Dendritic cell treated with granulocyte-macrophage colony-stimulating factor and Interleukin-4, amounts not matched to agents 40 ng/mL and 50 ng/mL, for 4 days (primary cell): ENCODE data around the gene AGAP2.

Source experiments
- H3K27ac Mint-ChIP-seq: one replicate; pipeline ENCODE4 v1.8.0; 2022; ENCODE audit warnings: mild to moderate bottlenecking, mixed read lengths
- H3K27me3 Mint-ChIP-seq: one replicate; pipeline ENCODE4 v1.8.0; 2022; ENCODE audit warnings: mild to moderate bottlenecking, mixed read lengths
- H3K36me3 Mint-ChIP-seq: one replicate; pipeline ENCODE4 v1.8.0; 2022; ENCODE audit warnings: low read depth, mixed read lengths
- H3K4me1 Mint-ChIP-seq: one replicate; pipeline ENCODE4 v1.8.0; 2022; ENCODE audit warnings: low read depth, mixed read lengths
- H3K4me3 Mint-ChIP-seq: one replicate; pipeline ENCODE4 v1.8.0; 2022; ENCODE audit warnings: mild to moderate bottlenecking, moderate library complexity, mixed read lengths
- H3K9me3 Mint-ChIP-seq: one replicate; pipeline ENCODE4 v1.8.0; 2022; ENCODE audit warnings: mixed read lengths
- intact Hi-C: fragments of 100-400 bp; cut with micrococcal nuclease; formaldehyde crosslinking; loops from one replicate; pipeline ENCODE4 v1.15.0; 2022

The AGAP2 gene

DNA sequence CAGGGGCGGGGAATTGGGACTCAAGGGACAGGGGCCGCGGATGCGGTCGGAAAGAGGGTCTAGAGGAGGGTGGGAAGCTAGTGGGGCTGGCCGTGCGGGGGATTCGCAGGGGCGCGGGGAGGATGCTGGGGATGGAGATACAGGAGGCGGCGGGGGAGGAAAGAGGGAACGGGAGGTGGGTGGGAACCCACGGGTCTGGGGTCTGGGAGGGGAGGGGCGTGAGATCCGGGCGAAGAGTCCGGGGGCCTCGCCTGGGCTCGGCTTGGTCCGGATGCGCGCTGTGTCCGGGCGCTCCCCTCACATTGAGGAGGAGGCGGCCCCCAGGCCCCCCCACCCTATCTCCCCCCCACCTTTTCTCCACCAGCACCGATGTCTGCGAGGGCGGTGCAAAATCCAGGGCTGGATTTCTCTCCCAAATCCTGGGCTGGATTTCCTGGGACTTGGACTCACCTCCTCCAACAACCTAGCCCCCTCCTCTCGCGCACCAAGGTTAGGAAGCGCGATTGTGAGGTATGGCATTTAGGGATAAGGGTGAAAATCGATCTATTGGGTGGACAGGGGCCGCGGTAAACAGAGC is at the start of gene AGAP2:
Gene AGAP2, minus strand, starts transcription at position 82 of the 577 bp plus-strand sequence. CDS start 496 bp downstream, outside the sequence.
- intact Hi-C loops: no loop called here
- peaks cover 34% of the 10 kb centered on the region for H3K36me3 Mint-ChIP-seq
- no peak within 1 kb of the TSS for H3K4me3 Mint-ChIP-seq
- peaks cover 35% of the 10 kb centered on the region for H3K4me1 Mint-ChIP-seq
- no peaks in the 10 kb centered on the region for H3K9me3 Mint-ChIP-seq
- H3K27ac Mint-ChIP-seq: no peak within 1 kb of the TSS
- H3K27me3 Mint-ChIP-seq: no peaks in the 10 kb centered on the region

GRCh38 chr12:57783861-57784260 is 45.3 kb upstream of the AGAP2 start:
- Mint-ChIP-seq H3K36me3 (peaks cover 65% of the 10 kb centered on the region), H3K4me1 (peaks cover 52% of the 10 kb centered on the region), H3K9me3 (no peaks in the 10 kb centered on the region), H3K4me3 (no peak overlapping the region), H3K27me3 (no peaks in the 10 kb centered on the region), H3K27ac (no peak overlapping the region)
- intact Hi-C loops: no loop called here

DNA sequence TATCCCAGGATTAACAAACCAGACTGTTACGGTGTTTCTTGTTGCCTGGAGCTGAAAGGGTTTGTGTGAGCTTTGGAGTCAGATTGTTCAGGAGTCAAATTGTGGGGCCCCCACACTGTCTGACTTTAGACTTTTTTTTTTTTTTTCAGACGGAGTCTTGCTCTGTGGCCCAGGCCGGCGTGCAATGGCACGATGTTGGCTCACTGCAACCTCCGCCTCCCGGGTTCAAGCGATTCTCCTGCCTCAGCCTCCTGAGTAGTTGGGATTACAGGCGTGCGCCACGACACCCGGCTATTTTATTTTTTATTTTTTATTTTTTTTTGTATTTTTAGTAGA is 44.9 kb upstream of the AGAP2 start:
- H3K4me3 Mint-ChIP-seq: peak overlapping the region; percentile 96
- peaks cover 56% of the 10 kb centered on the region for H3K4me1 Mint-ChIP-seq
- no peaks in the 10 kb centered on the region for H3K27me3 Mint-ChIP-seq
- H3K27ac Mint-ChIP-seq: peak overlapping the region; percentile 93
- H3K36me3 Mint-ChIP-seq: peaks cover 65% of the 10 kb centered on the region
- H3K9me3 Mint-ChIP-seq: no peaks in the 10 kb centered on the region
- intact Hi-C loops: no loop called here

DNA sequence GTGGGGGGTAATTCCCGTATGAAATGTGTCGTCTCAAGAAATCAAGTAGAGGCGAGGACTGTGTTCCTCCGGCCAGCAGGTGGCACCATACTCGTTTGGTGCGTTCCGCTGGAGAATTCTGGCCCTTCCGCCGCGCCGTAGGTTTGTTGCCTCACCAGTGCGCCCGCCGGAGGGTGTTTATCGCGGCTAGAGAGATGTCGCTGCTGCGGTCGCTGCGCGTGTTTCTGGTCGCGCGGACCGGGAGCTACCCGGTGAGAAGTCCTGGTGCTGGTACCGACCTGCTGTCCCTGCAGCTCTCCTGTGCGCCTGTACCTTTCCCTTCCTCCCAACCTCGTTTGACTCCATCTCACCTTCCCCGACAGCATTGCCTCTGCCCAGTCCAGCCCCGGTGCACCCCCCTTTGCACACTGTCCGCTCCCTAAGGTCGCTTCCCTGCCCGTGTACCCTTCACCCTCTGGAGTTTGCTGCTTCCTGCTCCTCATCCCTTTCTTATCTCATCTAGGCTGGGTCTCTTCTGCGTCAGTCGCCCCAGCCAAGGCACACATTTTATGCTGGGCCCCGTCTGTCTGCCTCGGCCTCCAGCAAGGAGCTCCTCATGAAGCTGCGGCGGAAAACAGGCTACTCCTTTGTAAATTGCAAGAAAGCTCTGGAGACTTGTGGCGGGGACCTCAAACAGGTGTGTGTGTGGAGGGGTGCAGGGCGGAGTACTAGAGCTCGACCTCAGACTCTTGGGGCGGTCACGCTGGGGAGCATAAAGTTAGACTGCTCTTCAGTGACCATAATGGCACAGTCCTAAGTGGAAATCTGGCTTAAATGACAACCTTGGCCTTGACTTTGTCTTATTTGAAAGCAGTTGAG is 44.3 kb upstream of the AGAP2 start, which contains the start of gene TSFM:
Gene TSFM, plus strand, starts transcription at position 180 of the 858 bp plus-strand sequence. Its CDS starts 15 bp downstream, at position 195.
- Mint-ChIP-seq H3K9me3 (no peaks in the 10 kb centered on the region), H3K4me3 (peak within 1 kb of the TSS; percentile 96)

DNA sequence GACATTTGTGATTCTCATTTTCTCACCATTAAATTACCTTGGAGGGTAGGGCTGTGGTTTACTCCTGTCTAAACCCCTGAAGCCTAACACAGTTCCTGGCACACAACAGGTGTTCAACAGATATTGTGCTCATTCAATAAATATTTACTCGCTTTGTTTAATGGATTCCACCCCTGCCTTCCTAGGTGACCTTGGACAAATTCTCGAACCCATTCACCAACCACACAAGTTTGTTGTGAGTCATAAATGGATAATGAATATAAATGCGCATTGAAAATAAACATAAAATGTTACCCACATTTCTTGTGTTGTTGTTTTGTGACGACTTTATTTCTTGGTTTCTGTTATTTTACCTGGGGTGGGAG is 43.7 kb upstream of the AGAP2 start:
- intact Hi-C loops: no loop called here
- Mint-ChIP-seq H3K9me3 (no peaks in the 10 kb centered on the region), H3K4me1 (peaks cover 67% of the 10 kb centered on the region), H3K27ac (peak overlapping the region; percentile 93), H3K27me3 (no peaks in the 10 kb centered on the region), H3K4me3 (peak overlapping the region; percentile 96), H3K36me3 (peaks cover 64% of the 10 kb centered on the region)

More for the DNA sequence above, 44.3 kb upstream of the AGAP2 start, which contains the start of gene TSFM:
- intact Hi-C loops: no loop called here
- Mint-ChIP-seq H3K27ac (peak within 1 kb of the TSS; percentile 93), H3K36me3 (peaks cover 64% of the 10 kb centered on the region), H3K4me1 (peaks cover 61% of the 10 kb centered on the region), H3K27me3 (no peaks in the 10 kb centered on the region)

DNA sequence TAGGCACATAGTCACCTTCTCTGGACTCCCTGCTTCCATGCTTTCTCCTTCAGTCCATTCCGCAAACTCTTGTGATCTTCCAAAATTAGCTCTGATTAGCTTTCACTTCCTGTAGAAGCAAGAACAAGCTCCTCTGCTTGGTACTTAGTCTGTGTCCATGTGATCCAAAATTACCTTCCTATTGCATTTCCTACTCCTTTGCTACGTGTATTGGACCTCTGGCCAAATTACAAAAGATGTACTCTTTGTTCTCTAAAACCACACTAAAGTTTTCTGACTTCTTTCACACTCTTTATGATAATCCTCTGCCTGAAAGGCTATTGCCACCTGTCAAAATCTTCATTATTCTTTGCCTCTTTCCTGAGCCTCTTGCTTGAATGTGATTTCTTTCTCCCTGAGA is 43.3 kb upstream of the AGAP2 start:
- intact Hi-C loops: no loop called here
- Mint-ChIP-seq H3K4me3 (peak overlapping the region; percentile 0), H3K27me3 (no peaks in the 10 kb centered on the region), H3K4me1 (peaks cover 71% of the 10 kb centered on the region), H3K9me3 (no peaks in the 10 kb centered on the region), H3K27ac (peak overlapping the region; percentile 93), H3K36me3 (peaks cover 64% of the 10 kb centered on the region)

GRCh38 chr12:57781244-57781643 is 42.7 kb upstream of the AGAP2 start:
- H3K4me1 Mint-ChIP-seq: peaks cover 72% of the 10 kb centered on the region
- H3K9me3 Mint-ChIP-seq: no peaks in the 10 kb centered on the region
- H3K27ac Mint-ChIP-seq: peak overlapping the region; percentile 93
- peak overlapping the region; percentile 22 for H3K4me3 Mint-ChIP-seq
- no peaks in the 10 kb centered on the region for H3K27me3 Mint-ChIP-seq
- intact Hi-C loops: no loop called here
- H3K36me3 Mint-ChIP-seq: peaks cover 64% of the 10 kb centered on the region

DNA sequence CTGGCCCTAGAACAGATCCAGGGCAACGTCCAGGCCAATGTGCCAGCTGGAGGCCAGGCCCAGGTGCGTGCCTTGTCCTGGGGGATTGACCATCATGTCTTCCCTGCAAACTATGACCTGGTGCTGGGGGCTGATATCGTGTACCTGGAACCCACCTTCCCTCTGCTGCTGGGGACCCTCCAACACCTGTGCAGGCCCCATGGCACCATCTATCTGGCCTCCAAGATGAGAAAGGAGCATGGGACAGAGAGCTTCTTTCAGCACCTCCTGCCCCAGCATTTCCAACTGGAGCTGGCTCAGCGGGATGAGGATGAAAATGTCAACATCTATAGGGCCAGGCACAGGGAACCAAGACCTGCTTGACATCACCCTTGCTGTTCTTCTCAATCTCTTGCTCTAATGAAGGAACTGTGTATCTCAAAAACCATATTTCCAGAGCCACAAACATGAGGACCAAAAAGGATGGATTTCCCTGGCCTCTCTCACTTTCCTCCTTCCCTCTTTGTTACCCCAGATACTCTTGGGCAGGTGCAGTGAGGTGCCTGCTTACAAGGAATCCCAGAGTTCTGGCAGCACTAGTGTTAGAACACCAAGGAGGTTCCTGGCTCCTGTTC is 41.8 kb upstream of the AGAP2 start:
- Mint-ChIP-seq H3K9me3 (no peaks in the 10 kb centered on the region), H3K27me3 (no peaks in the 10 kb centered on the region), H3K4me1 (peaks cover 80% of the 10 kb centered on the region), H3K27ac (peak overlapping the region; percentile 93), H3K36me3 (peaks cover 65% of the 10 kb centered on the region), H3K4me3 (no peak overlapping the region)
- intact Hi-C loops: no loop called here

GRCh38 chr12:57779736-57780135 is 41.2 kb upstream of the AGAP2 start:
- intact Hi-C loops: no loop called here
- Mint-ChIP-seq H3K27ac (peak overlapping the region; percentile 93), H3K9me3 (no peaks in the 10 kb centered on the region), H3K4me1 (peaks cover 85% of the 10 kb centered on the region), H3K27me3 (no peaks in the 10 kb centered on the region), H3K4me3 (no peak overlapping the region), H3K36me3 (peaks cover 65% of the 10 kb centered on the region)

- Mint-ChIP-seq H3K27ac (no peak overlapping the region), H3K9me3 (no peaks in the 10 kb centered on the region), H3K4me1 (peaks cover 84% of the 10 kb centered on the region), H3K4me3 (no peak overlapping the region), H3K27me3 (no peaks in the 10 kb centered on the region), H3K36me3 (peaks cover 56% of the 10 kb centered on the region)
- intact Hi-C loops: no loop called here
Measured at GRCh38 chr12:57777911-57778310, 39.4 kb upstream of the AGAP2 start.

DNA sequence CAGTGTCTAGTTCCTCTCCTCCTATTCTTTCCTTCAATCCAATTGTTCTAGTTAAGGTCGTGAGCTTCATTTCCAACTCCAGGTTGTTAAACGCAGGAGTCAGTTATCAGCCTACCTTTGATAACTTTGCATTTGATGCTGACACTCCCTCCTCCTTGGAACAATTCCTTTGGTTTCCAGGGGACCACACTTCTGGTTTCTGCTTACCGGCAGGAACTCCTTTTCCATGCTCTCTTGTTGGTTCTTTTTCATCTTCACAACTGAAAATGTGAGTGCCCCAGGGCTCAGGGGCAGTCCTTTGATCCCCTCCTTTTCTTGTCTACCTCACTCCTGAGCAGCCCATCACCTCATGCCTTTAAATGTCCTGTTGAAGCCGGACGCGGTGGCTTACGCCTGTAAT is 38.8 kb upstream of the AGAP2 start:
- intact Hi-C loops: no loop called here
- Mint-ChIP-seq H3K4me1 (peaks cover 82% of the 10 kb centered on the region), H3K27ac (no peak overlapping the region), H3K36me3 (peaks cover 57% of the 10 kb centered on the region), H3K4me3 (no peak overlapping the region), H3K9me3 (no peaks in the 10 kb centered on the region), H3K27me3 (no peaks in the 10 kb centered on the region)

GRCh38 chr12:57776247-57776587 is 37.7 kb upstream of the AGAP2 start:
- Mint-ChIP-seq H3K27ac (peak overlapping the region; percentile 58), H3K4me3 (peak overlapping the region; percentile 1), H3K27me3 (no peaks in the 10 kb centered on the region), H3K36me3 (peaks cover 64% of the 10 kb centered on the region), H3K9me3 (no peaks in the 10 kb centered on the region), H3K4me1 (peaks cover 79% of the 10 kb centered on the region)
- intact Hi-C loops: no loop called here

- peak overlapping the region; percentile 58 for H3K27ac Mint-ChIP-seq
- peak overlapping the region; percentile 1 for H3K4me3 Mint-ChIP-seq
- peaks cover 81% of the 10 kb centered on the region for H3K4me1 Mint-ChIP-seq
- H3K27me3 Mint-ChIP-seq: no peaks in the 10 kb centered on the region
- H3K9me3 Mint-ChIP-seq: no peaks in the 10 kb centered on the region
- H3K36me3 Mint-ChIP-seq: peaks cover 66% of the 10 kb centered on the region
- intact Hi-C loops: no loop called here
Measured at GRCh38 chr12:57775563-57776246, 37.2 kb upstream of the AGAP2 start.

DNA sequence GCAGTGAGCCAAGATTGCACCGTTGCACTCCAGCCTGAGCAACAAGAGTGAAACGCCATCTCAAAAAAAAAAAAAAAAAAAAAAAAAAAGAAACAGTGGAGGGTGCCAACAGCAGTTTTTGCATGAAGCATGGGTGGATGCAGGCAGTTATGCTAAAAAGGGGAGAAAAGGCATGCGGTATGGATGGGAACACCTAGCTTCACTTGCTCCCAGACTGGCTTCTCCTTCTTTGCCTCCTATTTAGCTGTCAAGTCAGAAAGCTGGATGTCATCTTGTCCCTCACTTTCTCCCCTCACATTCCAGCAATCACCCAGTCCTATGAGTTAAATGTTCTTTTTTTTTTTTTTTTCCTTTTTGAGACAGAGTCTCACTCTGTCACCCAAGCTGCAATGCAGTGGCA is 36.5 kb upstream of the AGAP2 start:
- H3K4me3 Mint-ChIP-seq: no peak overlapping the region

More for the DNA sequence above, 36.5 kb upstream of the AGAP2 start:
- Mint-ChIP-seq H3K36me3 (peaks cover 66% of the 10 kb centered on the region), H3K9me3 (no peaks in the 10 kb centered on the region), H3K4me1 (peaks cover 81% of the 10 kb centered on the region), H3K27me3 (no peaks in the 10 kb centered on the region), H3K27ac (peak overlapping the region; percentile 58)
- intact Hi-C loops: no loop called here
